Measurements from ENCODE around the gene TSNAXIP1.

GRCh38 chr16:67845291-67846062 lies 38.8 kb downstream of the TSNAXIP1 start:
- TF ChIP-seq MAX (IDR thresholded peaks at IDR 0.05; ENCODE audit: low read depth, low read length) (no peak), EP300 (IDR thresholded peaks at IDR 0.05; ENCODE audit: borderline replicate concordance in 1 of 2, control insufficient read depth in 1 of 2, low read depth in 2 of 2, low read length in 2 of 2) (no peak)
